HG03045 (cell line): ENCODE data around the gene CITED2.
A peak's percentile ranks its signal among the peaks of the same experiment; 100 is the strongest.
"Not testable (repeated sequence)": the region's sequence is repeated elsewhere in the genome, so short reads cannot be mapped to it uniquely, and the experiment has no call there.

ENCODE experiments used
- ATAC-seq: cut with Tn5 transposase; IDR thresholded peaks from one replicate; pipeline ENCODE4 v1.9.1; 2021; ENCODE audit warnings: mild to moderate bottlenecking, moderate library complexity; ENCODE audit not compliant: unreplicated experiment

The CITED2 gene

DNA sequence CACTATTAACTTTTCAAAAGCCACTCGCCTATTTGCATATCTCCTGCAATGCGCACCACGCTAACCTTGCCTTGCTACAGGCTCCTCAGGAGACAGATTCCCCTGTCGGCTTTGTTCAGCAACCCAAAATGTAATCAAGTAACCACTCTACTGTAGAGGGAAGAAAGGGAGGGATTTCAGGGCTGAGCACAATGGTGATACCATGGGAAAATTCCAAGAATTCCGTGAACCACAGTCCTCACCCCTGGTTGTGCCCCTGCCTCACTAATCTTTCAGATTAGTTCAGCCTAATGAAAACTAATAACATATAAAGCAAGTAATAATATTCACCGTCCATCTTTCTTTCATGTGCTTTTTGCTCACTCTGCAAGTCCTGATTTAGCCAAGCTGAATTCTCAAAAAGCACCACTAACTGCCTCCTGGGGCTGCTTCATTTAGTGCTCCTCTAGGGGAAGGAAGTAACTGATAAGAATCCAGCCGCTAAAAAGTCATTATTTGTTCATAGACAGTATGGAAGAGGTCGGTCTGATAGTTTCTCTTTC lies 6.6 kb downstream of the CITED2 start:
- ATAC-seq = no peak

- no peak for ATAC-seq
Measured at GRCh38 chr6:139364982-139365379, 9.5 kb downstream of the CITED2 start.

DNA sequence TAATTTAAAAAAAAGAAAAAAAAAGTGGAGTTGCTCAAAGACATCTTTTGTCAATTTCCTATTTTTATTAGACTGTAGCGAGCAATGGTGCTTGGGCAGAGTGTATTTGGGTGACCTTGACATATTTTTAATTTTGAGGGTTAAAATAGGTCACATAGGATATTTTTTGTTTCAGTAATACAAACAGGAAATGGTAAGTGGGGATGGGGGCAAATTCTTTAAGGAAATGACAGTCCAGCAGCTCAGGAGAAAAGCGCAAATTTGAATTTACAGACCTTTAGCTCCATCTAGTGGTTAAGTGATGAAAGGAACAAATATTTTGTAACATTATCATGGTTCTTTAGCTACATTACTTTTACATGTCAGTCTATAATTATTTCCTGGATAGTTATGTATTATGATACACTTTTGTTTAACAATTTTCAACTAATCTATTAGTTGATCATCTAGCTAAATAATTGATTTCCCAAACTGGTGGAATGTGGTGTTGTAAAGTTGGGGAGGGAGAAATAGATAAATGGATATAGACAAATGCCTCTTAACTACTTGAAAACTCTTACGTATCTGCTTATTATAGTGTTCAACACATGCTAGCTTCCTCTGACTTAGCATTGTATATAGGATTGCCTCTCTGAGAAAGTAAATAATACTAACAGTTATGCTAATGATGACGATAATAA lies 10.0 kb downstream of the CITED2 start:
- ATAC-seq = no peak

- ATAC-seq = not testable (repeated sequence)
Measured at GRCh38 chr6:139363797-139364196, 10.7 kb downstream of the CITED2 start.

DNA sequence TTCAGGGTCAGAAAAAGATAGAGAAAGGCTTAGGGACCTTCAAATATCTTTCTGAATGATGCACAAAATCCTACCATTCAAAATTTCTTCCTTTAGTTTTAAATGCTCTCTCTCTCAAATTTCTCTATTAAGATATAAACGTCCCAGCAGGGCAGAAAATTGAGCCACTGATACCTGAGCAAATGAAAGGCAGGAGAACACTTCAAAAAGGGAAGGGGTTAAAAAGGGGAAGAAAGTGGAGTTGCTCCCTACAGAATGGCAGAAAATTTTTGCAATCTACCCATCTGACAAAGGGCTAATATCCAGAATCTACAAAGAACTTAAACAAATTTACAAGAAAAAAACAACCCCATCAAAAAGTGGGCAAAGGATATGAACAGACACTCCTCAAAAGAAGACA lies 11.3 kb downstream of the CITED2 start:
- ATAC-seq = not testable (repeated sequence)

GRCh38 chr6:139361211-139361610 lies 13.2 kb downstream of the CITED2 start:
- no peak for ATAC-seq

GRCh38 chr6:139356924-139357323 lies 17.5 kb downstream of the CITED2 start:
- no peak for ATAC-seq

- no peak for ATAC-seq
Measured at GRCh38 chr6:139355777-139356445, 18.5 kb downstream of the CITED2 start.

DNA sequence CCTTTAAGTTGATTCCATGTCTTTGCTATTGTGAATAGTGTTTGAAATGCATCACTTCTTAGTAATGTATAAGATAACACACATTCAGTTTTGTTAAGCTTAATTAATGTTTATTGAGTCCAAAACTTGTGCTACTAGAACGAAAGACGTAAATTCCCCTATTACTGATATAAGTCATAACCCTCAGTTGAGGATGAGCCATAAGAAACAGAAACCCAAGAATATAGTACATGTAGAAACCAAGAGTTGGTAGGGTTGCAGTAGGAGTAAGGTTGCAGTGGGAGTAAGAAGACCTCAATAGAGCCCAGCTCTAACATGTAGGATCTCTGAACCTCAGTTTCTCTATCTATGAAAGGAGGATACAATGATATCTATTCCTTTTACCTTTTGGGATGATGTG lies 19.3 kb downstream of the CITED2 start:
- ATAC-seq = peak; percentile 84

GRCh38 chr6:139354189-139354588 lies 20.3 kb downstream of the CITED2 start:
- no peak for ATAC-seq

DNA sequence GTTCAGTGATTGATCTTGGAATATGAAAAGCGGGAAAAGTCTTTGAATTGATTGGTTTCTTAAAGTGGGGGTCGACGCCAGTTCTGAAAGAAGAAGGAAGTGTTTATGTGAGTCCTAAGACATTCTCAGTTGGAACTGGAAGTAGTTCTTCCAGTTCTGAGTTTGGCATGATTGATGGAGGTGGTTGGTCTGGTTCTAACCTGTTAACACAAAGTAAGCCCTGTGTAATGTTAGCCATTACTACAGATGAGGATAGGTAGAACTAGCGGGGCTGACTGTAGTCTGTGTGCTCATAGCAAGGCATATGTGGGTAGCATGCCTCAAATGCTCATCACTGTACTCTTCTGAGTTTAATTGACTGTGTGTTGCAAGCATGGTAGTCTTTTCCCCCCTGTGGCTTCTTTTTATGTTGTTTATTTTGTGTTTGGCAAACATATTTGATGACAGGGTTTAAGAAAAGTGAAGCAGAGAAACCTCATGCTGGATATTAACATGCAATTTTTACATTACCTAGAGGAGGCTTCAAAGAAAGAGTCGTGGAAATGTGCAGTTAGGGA lies 24.9 kb downstream of the CITED2 start:
- no peak for ATAC-seq

- ATAC-seq = no peak
Measured at GRCh38 chr6:139346392-139346791, 28.1 kb downstream of the CITED2 start.

- ATAC-seq = no peak
Measured at GRCh38 chr6:139344186-139344963, 30.1 kb downstream of the CITED2 start.

- ATAC-seq = no peak
Measured at GRCh38 chr6:139343052-139343750, 31.2 kb downstream of the CITED2 start.

DNA sequence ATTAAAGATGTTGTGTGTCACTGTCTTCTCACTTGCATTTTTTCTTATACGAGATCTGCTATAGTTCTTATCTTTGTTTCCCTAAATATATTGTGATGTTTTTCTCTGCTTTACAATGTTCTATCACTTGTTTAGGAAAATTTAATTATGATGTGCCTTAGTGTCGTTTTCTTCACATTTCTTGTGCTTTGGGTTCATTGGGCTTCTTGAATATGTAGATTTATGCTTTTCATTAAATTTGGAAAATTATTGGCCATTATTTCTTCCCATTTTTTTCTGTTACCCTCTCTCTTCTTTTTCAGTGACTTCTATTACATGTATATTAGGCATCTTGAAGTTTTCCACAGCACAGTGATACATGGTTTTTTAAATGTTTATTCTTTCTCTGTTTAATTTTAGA lies 33.4 kb downstream of the CITED2 start:
- ATAC-seq = no peak

DNA sequence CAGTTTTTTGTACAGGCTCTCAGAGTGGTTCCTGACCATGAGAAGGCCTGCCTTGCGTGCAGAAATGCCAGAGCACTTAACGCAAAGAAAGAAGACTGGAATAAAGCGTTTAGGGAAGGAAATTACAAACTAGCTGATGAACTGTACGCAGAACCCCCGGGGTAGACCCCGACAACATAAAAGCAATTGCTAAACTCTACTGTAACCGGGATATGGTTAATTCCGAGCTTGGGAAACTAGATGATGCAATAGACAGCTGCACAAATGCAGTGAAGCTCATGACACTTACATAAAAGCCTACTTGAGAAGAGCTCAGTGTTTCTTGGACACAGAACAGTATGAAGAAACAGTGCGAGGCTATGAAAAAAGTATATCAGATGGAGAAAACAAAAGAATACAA lies 35.7 kb downstream of the CITED2 start:
- no peak for ATAC-seq

GRCh38 chr6:139337830-139338229 lies 36.6 kb downstream of the CITED2 start:
- no peak for ATAC-seq

DNA sequence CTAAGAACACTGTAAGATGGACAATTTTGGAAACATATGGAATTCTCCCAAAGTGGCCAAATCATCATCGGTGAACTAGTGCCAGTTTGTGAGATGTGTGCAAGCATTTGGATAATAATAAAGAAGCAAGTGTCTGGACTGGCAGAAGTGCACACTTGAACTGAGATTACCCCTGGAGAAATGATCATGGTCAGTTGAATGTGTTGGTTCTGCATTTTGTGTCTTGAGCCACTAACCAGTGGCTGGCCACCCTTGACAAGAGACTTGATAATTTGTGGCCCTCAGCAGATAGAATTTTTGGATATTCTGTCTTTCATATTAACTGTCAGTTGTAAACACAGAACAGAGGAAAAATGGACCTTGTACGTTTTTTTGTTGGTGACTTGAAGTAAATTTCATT lies 37.4 kb downstream of the CITED2 start:
- ATAC-seq = no peak

DNA sequence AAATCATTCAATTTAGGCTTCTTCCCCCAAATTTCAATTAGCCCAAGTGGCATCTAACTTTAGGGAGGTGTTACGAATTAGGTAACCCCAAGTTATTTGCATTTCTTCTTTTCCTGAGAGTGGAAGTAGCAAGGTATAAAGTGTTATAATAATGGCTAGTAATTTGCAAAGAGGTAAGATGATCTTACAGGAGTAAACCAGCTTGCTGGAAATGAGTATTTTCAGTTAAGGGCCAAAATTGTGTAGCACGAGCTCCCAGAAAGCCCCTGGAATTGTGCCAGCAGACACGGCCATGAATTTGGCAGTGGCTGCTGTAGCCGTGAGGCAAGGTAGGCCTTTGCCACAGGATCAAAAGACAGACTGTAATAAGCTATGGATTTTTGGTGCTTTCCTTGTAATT lies 38.0 kb downstream of the CITED2 start:
- ATAC-seq = no peak

- no peak for ATAC-seq
Measured at GRCh38 chr6:139335447-139336210, 38.8 kb downstream of the CITED2 start.
